Left ventricle myocardium inferior (tissue), 1 donor: Measurements from ENCODE around the gene GATAD1. TPM values are rescaled to one million over a fixed set of nuclear protein-coding genes. Genes with fewer than 3 reads are reported as not detected.
A peak's percentile ranks its signal among the peaks of the same experiment; 100 is the strongest.
"Not testable (repeated sequence)": the region's sequence is repeated elsewhere in the genome, so short reads cannot be mapped to it uniquely, and the experiment has no call there.

ENCODE experiments used
- DNase-seq: peaks from one replicate; pipeline ENCODE4 v3.0.0-alpha.2; 2020
- H3K27ac ChIP-seq: fragments of 200-600 bp; replicated peaks from 2 replicates; pipeline ENCODE4 v1.8.0; 2021
- H3K27me3 ChIP-seq: fragments of 200-600 bp; 2 replicates; pipeline ENCODE4 v1.8.0; 2021; ENCODE audit warnings: low read depth
- H3K36me3 ChIP-seq: fragments of 200-600 bp; 2 replicates; pipeline ENCODE4 v1.8.0; 2021
- H3K4me1 ChIP-seq: fragments of 200-600 bp; 2 replicates; pipeline ENCODE4 v1.8.0; 2021
- H3K4me3 ChIP-seq: fragments of 200-600 bp; 2 replicates; pipeline ENCODE4 v1.8.0; 2021; ENCODE audit warnings: mild to moderate bottlenecking, moderate library complexity
- H3K9me3 ChIP-seq: fragments of 200-600 bp; replicated peaks from 2 replicates; pipeline ENCODE4 v1.8.0; 2021
- CTCF ChIP-seq: fragments of 200-600 bp; IDR thresholded peaks from 2 replicates; pipeline ENCODE4 v1.8.0; 2021; ENCODE audit warnings: antibody characterized with exemption, mild to moderate bottlenecking, borderline replicate concordance
- intact Hi-C: fragments of 100-400 bp; cut with micrococcal nuclease; formaldehyde crosslinking; loops from one replicate; pipeline ENCODE4 v1.11.0; 2022
- total RNA-seq: library from RNA; stranded (reverse); fragmentation: NEBNext Ultra II Directional; extraction: Animal tissue kit (Norgen Biotek cat#: 25700); gene quantifications from one replicate; pipeline ENCODE4 v1.2.1, GENCODE V29; 2021
- donor health status: DM: no; HTN: yes; CAD: no; lungs with severe emphysema.

The GATAD1 gene
- total RNA-seq, 1 donor from 2014 or later = 15.4 TPM

- Histone ChIP-seq H3K4me3 (no peak overlapping the region), H3K9me3 (no peaks in the 10 kb centered on the region), H3K4me1 (no peaks in the 10 kb centered on the region), H3K27ac (no peak overlapping the region), H3K27me3 (peaks cover 16% of the 10 kb centered on the region), H3K36me3 (no peaks in the 10 kb centered on the region)
- no peak for TF ChIP-seq CTCF
- intact Hi-C loops = no loop called here
- no peak for DNase-seq
These were observed 9.3 kb upstream of the GATAD1 start for GRCh38 chr7:92437956-92438491.

- intact Hi-C loops, H3K27me3 ChIP-seq, H3K4me1 ChIP-seq, H3K9me3 ChIP-seq, H3K36me3 ChIP-seq, DNase-seq, H3K4me3 ChIP-seq, H3K27ac ChIP-seq: not testable (repeated sequence)
These were observed 4.6 kb upstream of the GATAD1 start for GRCh38 chr7:92442720-92443119.

GRCh38 chr7:92446869-92447344 lies 375 bp upstream of the GATAD1 start:
- peak overlapping the region; percentile 100 for H3K4me3 ChIP-seq
- TF ChIP-seq CTCF = no peak
- intact Hi-C loops = no loop called here
- H3K27ac ChIP-seq = peak overlapping the region; percentile 98
- H3K27me3 ChIP-seq = no peaks in the 10 kb centered on the region
- DNase-seq = no peak
- H3K9me3 ChIP-seq = no peaks in the 10 kb centered on the region
- H3K36me3 ChIP-seq = peaks cover 28% of the 10 kb centered on the region
- H3K4me1 ChIP-seq = peaks cover 29% of the 10 kb centered on the region

GRCh38 chr7:92448205-92448747 lies 994 bp downstream of the GATAD1 start:
- Histone ChIP-seq H3K27me3 (no peaks in the 10 kb centered on the region), H3K4me1 (peaks cover 29% of the 10 kb centered on the region), H3K9me3 (no peaks in the 10 kb centered on the region), H3K4me3 (peak overlapping the region; percentile 100), H3K27ac (peak overlapping the region; percentile 98), H3K36me3 (peaks cover 42% of the 10 kb centered on the region)
- TF ChIP-seq CTCF = peak; percentile 47
- peak; percentile 22 for DNase-seq
- intact Hi-C loops = no loop called here

- H3K27me3 ChIP-seq = no peaks in the 10 kb centered on the region
- no peak for TF ChIP-seq CTCF
- H3K4me1 ChIP-seq = peaks cover 29% of the 10 kb centered on the region
- intact Hi-C loops = no loop called here
- H3K27ac ChIP-seq = no peak overlapping the region
- DNase-seq = no peak
- peaks cover 74% of the 10 kb centered on the region for H3K36me3 ChIP-seq
- H3K4me3 ChIP-seq = no peak overlapping the region
- no peaks in the 10 kb centered on the region for H3K9me3 ChIP-seq
These were observed 4.4 kb downstream of the GATAD1 start for GRCh38 chr7:92451645-92452044.

GRCh38 chr7:92456236-92456635 lies 9.0 kb downstream of the GATAD1 start:
- Histone ChIP-seq H3K27me3 (no peaks in the 10 kb centered on the region), H3K27ac (no peak overlapping the region), H3K4me3 (no peak overlapping the region), H3K36me3 (peaks cover 73% of the 10 kb centered on the region), H3K9me3 (no peaks in the 10 kb centered on the region), H3K4me1 (no peaks in the 10 kb centered on the region)
- DNase-seq = no peak
- intact Hi-C loops = no loop called here
- TF ChIP-seq CTCF = no peak
